GM03348 (cell line): ENCODE results near the gene TAS2R50.

Experiments
- DNase-seq: peaks from one replicate; pipeline ENCODE4 v3.0.0; 2012; ENCODE audit warnings: low spot score

TAS2R50 gene

GRCh38 chr12:10952645-10953044 lies 34.1 kb downstream of the TAS2R50 start:
- DNase-seq, result no peak

- no peak for DNase-seq
Measured at GRCh38 chr12:10943167-10943566, 43.5 kb downstream of the TAS2R50 start.

- DNase-seq, result no peak
Measured at GRCh38 chr12:10941916-10942607, 44.6 kb downstream of the TAS2R50 start.

- DNase-seq, result no peak
Measured at GRCh38 chr12:10941369-10941768, 45.3 kb downstream of the TAS2R50 start.

DNA sequence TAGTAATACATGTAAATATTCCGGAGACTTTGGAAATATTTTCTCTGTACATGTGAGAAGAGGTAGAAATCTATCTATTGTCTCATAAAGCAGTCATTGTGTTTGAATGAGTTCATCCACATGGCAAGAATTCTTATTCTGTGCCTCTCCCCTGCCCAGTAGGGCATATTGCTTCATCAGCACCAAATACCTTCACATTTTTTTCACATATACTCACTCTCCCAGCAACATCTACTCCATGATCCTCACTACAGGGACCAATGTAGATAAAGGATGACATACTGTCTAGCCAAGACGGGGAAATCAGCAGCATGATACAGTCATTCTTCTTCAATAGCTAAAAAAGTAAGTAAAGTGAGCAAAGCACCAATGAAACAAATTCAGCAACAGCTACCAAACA lies 46.3 kb downstream of the TAS2R50 start:
- peak; percentile 70 for DNase-seq

DNA sequence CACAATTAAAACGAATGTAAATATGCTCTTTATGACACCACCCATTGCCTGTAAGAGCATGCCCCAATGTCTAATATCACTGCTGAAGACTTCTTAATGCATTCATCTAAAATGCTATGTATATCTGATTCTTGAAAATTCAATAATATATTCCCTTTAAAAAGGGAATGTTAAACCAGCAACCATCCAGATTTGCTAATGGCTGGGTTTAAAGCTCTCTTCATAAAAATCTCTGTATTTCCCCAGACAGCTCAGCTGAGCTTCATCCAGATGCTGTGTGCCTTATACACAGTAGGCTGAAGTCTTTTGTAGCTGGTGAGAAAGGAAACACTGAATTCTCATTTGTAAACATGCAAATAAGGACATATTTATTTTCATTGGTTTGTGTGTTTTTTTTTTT lies 47.5 kb downstream of the TAS2R50 start, which contains the start of gene TAS2R14:
TSS of gene TAS2R14 (minus strand) at position 101 of the 400 bp plus-strand sequence. CDS start at position 45, 56 bp downstream.
- no peak for DNase-seq

GRCh38 chr12:10936506-10936905 lies 50.2 kb downstream of the TAS2R50 start:
- no peak for DNase-seq
